ENCODE measurements around the gene PRAC2.
A peak's percentile ranks its signal among the peaks of the same experiment; 100 is the strongest.

PRAC2 gene

GRCh38 chr17:48756830-48757251 lies 33.9 kb downstream of the PRAC2 start:
- DNase-seq = peak; percentile 96

- DNase-seq = no peak
Measured at GRCh38 chr17:48757524-48757961, 34.6 kb downstream of the PRAC2 start.

GRCh38 chr17:48759288-48759687 lies 36.3 kb downstream of the PRAC2 start:
- no peak for DNase-seq

GRCh38 chr17:48760411-48760810 lies 37.4 kb downstream of the PRAC2 start:
- DNase-seq = peak; percentile 24

- no peak for DNase-seq
Measured at GRCh38 chr17:48761114-48761513, 38.1 kb downstream of the PRAC2 start.

DNA sequence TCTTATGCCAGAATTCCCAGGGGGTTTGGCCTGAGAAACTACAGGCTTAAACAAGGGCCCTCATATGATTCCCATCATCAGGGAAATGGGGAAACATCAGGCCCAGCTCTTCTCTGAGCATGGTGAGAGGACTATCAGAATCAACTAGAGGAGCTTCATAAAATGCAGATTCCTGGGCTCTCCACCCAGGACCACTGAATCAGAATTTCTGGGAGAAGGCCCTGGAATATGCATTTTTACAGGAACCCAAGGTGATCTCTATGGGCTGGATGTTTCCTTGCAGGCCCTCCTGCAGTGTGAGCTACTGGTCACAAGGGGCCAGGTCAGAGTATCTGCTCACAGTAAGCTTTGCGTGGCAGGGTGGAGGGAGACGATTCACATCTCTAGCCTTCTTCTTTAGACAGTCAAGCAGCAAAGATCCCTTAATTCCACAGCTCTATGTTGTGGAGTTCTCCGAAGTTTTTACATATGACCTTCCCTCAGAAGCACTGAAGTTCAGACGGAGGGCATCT lies 44.3 kb downstream of the PRAC2 start:
- no peak for DNase-seq

DNA sequence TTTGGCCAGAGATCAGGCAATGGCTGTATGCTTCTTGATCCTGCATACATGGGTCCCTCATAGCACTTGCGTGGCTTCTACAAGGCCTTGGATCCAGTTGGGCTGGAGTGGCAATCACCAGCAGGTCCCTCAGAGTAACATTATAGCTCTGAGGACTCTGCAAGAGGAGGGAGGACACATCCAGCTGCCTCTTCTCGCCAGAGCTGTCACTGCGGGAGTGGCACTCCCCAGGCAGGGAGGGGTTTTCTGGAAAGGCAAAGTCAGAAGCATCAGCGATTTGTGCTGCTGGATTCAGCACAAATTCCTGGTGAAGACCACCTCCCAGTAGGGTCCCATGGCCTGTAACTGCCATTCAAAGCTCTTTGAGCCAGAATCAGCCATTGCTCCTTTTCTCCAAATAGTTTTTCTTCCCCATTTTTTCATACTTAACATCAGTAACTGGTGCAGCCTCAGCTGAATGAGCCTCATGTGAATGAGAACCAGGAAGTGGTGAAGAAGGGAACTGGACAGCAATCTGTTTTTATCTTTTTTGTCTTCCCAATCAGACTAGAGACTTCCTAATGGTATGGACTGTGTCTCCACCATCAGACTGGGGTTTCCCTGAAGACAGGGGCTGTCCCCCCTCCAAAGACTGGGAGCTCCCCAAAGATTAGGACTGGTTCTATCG lies 46.2 kb downstream of the PRAC2 start:
- DNase-seq = no peak

- no peak for DNase-seq
Measured at GRCh38 chr17:48770954-48771353, 48.0 kb downstream of the PRAC2 start.

- DNase-seq = no peak
Measured at GRCh38 chr17:48773245-48773644, 50.3 kb downstream of the PRAC2 start.

All from NCI-H2029 (cell line).